ENCODE measurements around the gene TFDP2. TPM values are rescaled to one million over a fixed set of nuclear protein-coding genes. Genes with fewer than 3 reads are reported as not detected.

TFDP2 gene
- total and polyA plus RNA-seq, 2 donors (not counting 1 experiment from before 2014, with no cell fraction given) = 5.5 to 31.7 TPM

DNA sequence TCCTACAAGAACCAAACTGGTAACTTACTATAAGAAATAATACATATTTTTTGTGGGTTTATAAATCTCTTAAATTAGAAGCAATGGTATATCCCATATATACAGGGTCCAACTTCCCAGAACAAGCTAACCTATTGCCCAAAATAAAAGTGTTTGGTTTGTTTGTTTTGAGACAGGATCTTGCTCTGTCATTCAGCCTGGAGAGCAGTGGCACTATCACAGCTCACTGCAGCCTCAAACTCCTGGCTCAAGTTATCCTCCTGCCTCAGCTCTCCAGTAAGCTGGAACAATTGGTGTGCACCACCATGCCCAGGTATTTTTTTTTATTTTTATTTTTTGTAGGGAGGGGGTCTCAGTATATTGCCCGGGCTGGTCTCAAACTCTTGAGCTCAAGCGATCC lies 135.4 kb downstream of the TFDP2 start:
- Histone ChIP-seq H3K4me1 (ENCODE audit: control insufficient read depth in 2 of 2, insufficient read depth in 2 of 2, low read length in 2 of 2) (no peaks in the 10 kb centered on the region), H4K20me1 (ENCODE audit: control insufficient read depth, insufficient read depth, low read length, poor library complexity, severe bottlenecking) (no peaks in the 10 kb centered on the region), H3K79me2 (ENCODE audit: control insufficient read depth, insufficient read depth, low read length) (peaks cover 35% of the 10 kb centered on the region), H3K4me3 (ENCODE audit: control extremely low read depth in 1 of 5, extremely low read depth in 1 of 5, insufficient read depth in 1 of 5, low read depth in 2 of 5, low read length in 4 of 5) (no peak overlapping the region), H3K27ac (ENCODE audit: low read length in 2 of 2) (no peak overlapping the region), H3K9me3 (ENCODE audit: control extremely low read depth in 1 of 3, control insufficient read depth in 2 of 3, insufficient read depth in 1 of 3, low read length in 2 of 3) (no peaks in the 10 kb centered on the region), H2AFZ (ENCODE audit: insufficient read depth, low read depth, low read length, poor library complexity, severe bottlenecking) (no peak overlapping the region), H3K36me3 (replicated peaks in 1 of 2; ENCODE audit: control extremely low read depth in 1 of 2, control insufficient read depth in 1 of 2, extremely low read depth in 1 of 2, insufficient read depth in 2 of 2, low read length in 1 of 2) (peaks cover 0 to 2% of the 10 kb centered on the region in 2 experiments), H3K4me2 (replicated peaks; ENCODE audit: low read depth, low read length, poor library complexity, severe bottlenecking) (no peak overlapping the region), H3K27me3 (replicated peaks in 1 of 4; ENCODE audit: control extremely low read depth in 1 of 4, control insufficient read depth in 3 of 4, insufficient read depth in 4 of 4, low read length in 3 of 4) (no peaks in the 10 kb centered on the region), H3K9ac (ENCODE audit: low read length) (no peak overlapping the region)
- TF ChIP-seq EZH2 (IDR thresholded peaks at IDR 0.05; ENCODE audit: borderline replicate concordance, insufficient read depth, low read depth, low read length, poor library complexity, severe bottlenecking) = no peak
- TF ChIP-seq CTCF (IDR thresholded peaks at IDR 0.05) = no peak
- ChIA-PET POLR2A (no interaction called here), CTCF (no interaction called here)
- intact Hi-C loops (cut with micrococcal nuclease) = no loop called here
- Mint-ChIP-seq H3K4me1 (peaks cover 1% of the 10 kb centered on the region), H3K4me3 (no peak overlapping the region), H3K9me3 (ENCODE audit: insufficient read depth) (no peaks in the 10 kb centered on the region), H3K27me3 (no peaks in the 10 kb centered on the region), H3K27ac (no peak overlapping the region)
- DNase-seq (no peak), ATAC-seq (ENCODE audit: low read depth) (no peak)
- WGBS (ENCODE audit: insufficient coverage) = no CpG with 5 or more reads among the region's 2 CpGs

GRCh38 chr3:142013326-142013980 lies 135.9 kb downstream of the TFDP2 start:
- Histone ChIP-seq H3K9me3 (ENCODE audit: control extremely low read depth in 1 of 3, control insufficient read depth in 2 of 3, insufficient read depth in 1 of 3, low read length in 2 of 3) (no peaks in the 10 kb centered on the region), H3K4me2 (replicated peaks; ENCODE audit: low read depth, low read length, poor library complexity, severe bottlenecking) (no peak overlapping the region), H3K9ac (ENCODE audit: low read length) (no peak overlapping the region), H3K4me1 (ENCODE audit: control insufficient read depth in 2 of 2, insufficient read depth in 2 of 2, low read length in 2 of 2) (no peaks in the 10 kb centered on the region), H4K20me1 (ENCODE audit: control insufficient read depth, insufficient read depth, low read length, poor library complexity, severe bottlenecking) (no peaks in the 10 kb centered on the region), H3K4me3 (ENCODE audit: control extremely low read depth in 1 of 5, extremely low read depth in 1 of 5, insufficient read depth in 1 of 5, low read depth in 2 of 5, low read length in 4 of 5) (no peak overlapping the region), H3K27ac (ENCODE audit: low read length in 2 of 2) (no peak overlapping the region), H3K36me3 (replicated peaks in 1 of 2; ENCODE audit: control extremely low read depth in 1 of 2, control insufficient read depth in 1 of 2, extremely low read depth in 1 of 2, insufficient read depth in 2 of 2, low read length in 1 of 2) (peaks cover 0 to 2% of the 10 kb centered on the region in 2 experiments), H2AFZ (ENCODE audit: insufficient read depth, low read depth, low read length, poor library complexity, severe bottlenecking) (no peak overlapping the region), H3K79me2 (ENCODE audit: control insufficient read depth, insufficient read depth, low read length) (peaks cover 31% of the 10 kb centered on the region), H3K27me3 (replicated peaks in 1 of 4; ENCODE audit: control extremely low read depth in 1 of 4, control insufficient read depth in 3 of 4, insufficient read depth in 4 of 4, low read length in 3 of 4) (no peaks in the 10 kb centered on the region)
- no peak for TF ChIP-seq EZH2 (IDR thresholded peaks at IDR 0.05; ENCODE audit: borderline replicate concordance, insufficient read depth, low read depth, low read length, poor library complexity, severe bottlenecking)
- no peak for TF ChIP-seq CTCF (IDR thresholded peaks at IDR 0.05)
- Mint-ChIP-seq H3K27ac (no peak overlapping the region), H3K4me3 (no peak overlapping the region), H3K9me3 (ENCODE audit: insufficient read depth) (no peaks in the 10 kb centered on the region), H3K4me1 (peaks cover 1% of the 10 kb centered on the region), H3K27me3 (no peaks in the 10 kb centered on the region)
- intact Hi-C loops (cut with micrococcal nuclease) = no loop called here
- WGBS (ENCODE audit: insufficient coverage) = 92% methylated on average over 2 of the region's 2 CpGs
- ChIA-PET POLR2A (no interaction called here), CTCF (no interaction called here)
- no peak for DNase-seq
- ATAC-seq (ENCODE audit: low read depth) = no peak
